Measurements from ENCODE around the gene WWP2.
A peak's percentile ranks its signal among the peaks of the same experiment; 100 is the strongest.

WWP2 gene

GRCh38 chr16:69860233-69861231 is 98.4 kb downstream of the WWP2 start:
- DNase-seq: no peak

- DNase-seq: no peak
Measured at GRCh38 chr16:69861292-69862030, 99.3 kb downstream of the WWP2 start.

GRCh38 chr16:69863401-69864281 is 101.5 kb downstream of the WWP2 start:
- no peak for DNase-seq

- peak; percentile 86 for DNase-seq
Measured at GRCh38 chr16:69865701-69866100, 103.6 kb downstream of the WWP2 start.

- DNase-seq: peak; percentile 32
Measured at GRCh38 chr16:69867784-69868560, 105.8 kb downstream of the WWP2 start.

GRCh38 chr16:69870761-69871160 is 108.6 kb downstream of the WWP2 start:
- no peak for DNase-seq

GRCh38 chr16:69871708-69872107 is 109.6 kb downstream of the WWP2 start:
- no peak for DNase-seq

GRCh38 chr16:69872888-69873287 is 110.8 kb downstream of the WWP2 start:
- DNase-seq: no peak

- DNase-seq: no peak
Measured at GRCh38 chr16:69873783-69874182, 111.7 kb downstream of the WWP2 start.

- no peak for DNase-seq
Measured at GRCh38 chr16:69874271-69874670, 112.1 kb downstream of the WWP2 start.

- no peak for DNase-seq
Measured at GRCh38 chr16:69880640-69881133, 118.6 kb downstream of the WWP2 start.

GRCh38 chr16:69881141-69881540 is 119.0 kb downstream of the WWP2 start:
- no peak for DNase-seq

GRCh38 chr16:69883744-69884143 is 121.6 kb downstream of the WWP2 start:
- DNase-seq: no peak

GRCh38 chr16:69885722-69886121 is 123.6 kb downstream of the WWP2 start:
- no peak for DNase-seq

GRCh38 chr16:69886726-69887125 is 124.6 kb downstream of the WWP2 start:
- no peak for DNase-seq

- DNase-seq: no peak
Measured at GRCh38 chr16:69888005-69888590, 126.0 kb downstream of the WWP2 start.

- no peak for DNase-seq
Measured at GRCh38 chr16:69889295-69889964, 127.3 kb downstream of the WWP2 start.

GRCh38 chr16:69890114-69890891 is 128.2 kb downstream of the WWP2 start:
- no peak for DNase-seq

GRCh38 chr16:69890892-69891282 is 128.8 kb downstream of the WWP2 start:
- no peak for DNase-seq

GRCh38 chr16:69892378-69892777 is 130.2 kb downstream of the WWP2 start:
- no peak for DNase-seq

Measured in hematopoietic multipotent progenitor cell treated with erythropoietin and hydrocortisone succinate and interleukin-3 and kit ligand, for 4 days (in vitro differentiated cells).